IMR-90 (cell line): ENCODE measurements around the gene DNAJB9.

Experiments used
- BHLHE40 ChIP-seq: fragments of 150-350 bp; IDR thresholded peaks from 2 replicates; pipeline ENCODE4 v1.6.1; 2016; ENCODE audit warnings: mild to moderate bottlenecking, low read depth, low read length
- CEBPB ChIP-seq: IDR thresholded peaks from 2 replicates; pipeline ENCODE4 v1.6.1; 2012; ENCODE audit warnings: low read depth, low read length, improper control_type of control experiment
- CHD1 ChIP-seq: IDR thresholded peaks from 2 replicates; pipeline ENCODE4 v1.6.1; 2012; ENCODE audit warnings: low read depth, low read length, improper control_type of control experiment
- CTCF ChIP-seq: conservative IDR thresholded peaks from 2 replicates; pipeline ENCODE4 v1.5.1; 2012; ENCODE audit warnings: mild to moderate bottlenecking, low read depth, low read length, improper control_type of control experiment
- FOS ChIP-seq: fragments of 150-350 bp; IDR thresholded peaks from 2 replicates; pipeline ENCODE4 v1.6.1; 2016; ENCODE audit warnings: low read depth, low read length
- MAFK ChIP-seq: IDR thresholded peaks from 2 replicates; pipeline ENCODE4 v1.6.1; 2012; ENCODE audit warnings: low read depth, low read length, improper control_type of control experiment
- MXI1 ChIP-seq: IDR thresholded peaks from 2 replicates; pipeline ENCODE4 v1.6.1; 2012; ENCODE audit warnings: low read depth, mild to moderate bottlenecking, low read length, moderate library complexity, borderline replicate concordance
- NFE2L2 ChIP-seq: fragments of 150-350 bp; IDR thresholded peaks from 2 replicates; pipeline ENCODE4 v1.6.1; 2016; ENCODE audit warnings: low read depth, mild to moderate bottlenecking, low read length
- POLR2A ChIP-seq: IDR thresholded peaks from 2 replicates; pipeline ENCODE4 v1.6.1; 2012; ENCODE audit warnings: mild to moderate bottlenecking, low read depth, low read length
- RFX5 ChIP-seq: IDR thresholded peaks from 2 replicates; pipeline ENCODE4 v1.8.0; 2012; ENCODE audit warnings: low read depth, mild to moderate bottlenecking, low read length, moderate library complexity
- TF ChIP-seq, protein P1 (sequence below): fragments of 150-350 bp; IDR thresholded peaks from 2 replicates; pipeline ENCODE4 v1.6.1; 2017; ENCODE audit warnings: mild to moderate bottlenecking, antibody characterized with exemption, low read length, low read depth

DNA sequence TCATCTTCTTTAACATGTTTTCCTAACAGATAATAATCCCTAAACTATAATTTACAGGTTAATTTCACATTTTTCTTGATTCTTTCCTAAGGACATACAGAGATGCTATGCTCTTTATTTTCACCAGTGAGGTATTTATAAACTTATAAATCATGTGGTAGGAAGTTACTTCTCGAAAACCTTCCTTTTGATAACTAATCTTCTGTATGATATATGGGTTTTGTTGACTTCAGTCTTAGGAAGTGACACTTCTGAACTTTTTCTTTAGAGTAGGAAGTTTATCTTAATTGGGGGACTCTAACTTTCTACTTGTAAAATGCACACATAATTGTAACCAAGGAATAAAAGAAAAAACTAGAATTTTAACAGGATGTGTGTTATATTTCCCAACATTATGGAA is 33.9 kb upstream of the DNAJB9 start:
- no peak for TF ChIP-seq CEBPB
- no peak for TF ChIP-seq CTCF
- TF ChIP-seq, protein P1, sequence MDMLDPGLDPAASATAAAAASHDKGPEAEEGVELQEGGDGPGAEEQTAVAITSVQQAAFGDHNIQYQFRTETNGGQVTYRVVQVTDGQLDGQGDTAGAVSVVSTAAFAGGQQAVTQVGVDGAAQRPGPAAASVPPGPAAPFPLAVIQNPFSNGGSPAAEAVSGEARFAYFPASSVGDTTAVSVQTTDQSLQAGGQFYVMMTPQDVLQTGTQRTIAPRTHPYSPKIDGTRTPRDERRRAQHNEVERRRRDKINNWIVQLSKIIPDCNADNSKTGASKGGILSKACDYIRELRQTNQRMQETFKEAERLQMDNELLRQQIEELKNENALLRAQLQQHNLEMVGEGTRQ = no peak
- no peak for TF ChIP-seq CHD1
- no peak for TF ChIP-seq MXI1
- no peak for TF ChIP-seq POLR2A
- no peak for TF ChIP-seq RFX5
- no peak for TF ChIP-seq FOS
- no peak for TF ChIP-seq MAFK
- TF ChIP-seq NFE2L2 = no peak
- TF ChIP-seq BHLHE40 = no peak
